Nephron progenitor cell (in vitro differentiated cells): ENCODE data around the gene TSHR.

Experiments used
- DNase-seq: peaks from one replicate; pipeline ENCODE4 v3.0.0; 2021
- H3K27ac Mint-ChIP-seq: 2 replicates; pipeline ENCODE4 v1.8.0; 2021; ENCODE audit warnings: mild to moderate bottlenecking, moderate library complexity, mixed read lengths
- H3K27me3 Mint-ChIP-seq: 2 replicates; pipeline ENCODE4 v1.8.0; 2021; ENCODE audit warnings: mild to moderate bottlenecking, low read depth, mixed read lengths; ENCODE audit not compliant: poor library complexity
- H3K36me3 Mint-ChIP-seq: 2 replicates; pipeline ENCODE4 v1.8.0; 2021; ENCODE audit warnings: low read depth, mixed read lengths
- H3K4me1 Mint-ChIP-seq: 2 replicates; pipeline ENCODE4 v1.8.0; 2021; ENCODE audit warnings: mixed read lengths
- H3K4me3 Mint-ChIP-seq: 2 replicates; pipeline ENCODE4 v1.8.0; 2021; ENCODE audit warnings: mild to moderate bottlenecking, moderate library complexity, mixed read lengths
- H3K9me3 Mint-ChIP-seq: 2 replicates; pipeline ENCODE4 v1.8.0; 2021; ENCODE audit warnings: mild to moderate bottlenecking, moderate library complexity, mixed read lengths
- CTCF ChIP-seq: fragments of 200-600 bp; sonication (generic); IDR thresholded peaks from 2 replicates; pipeline ENCODE4 v1.5.0; 2021; ENCODE audit warnings: antibody characterized with exemption

The TSHR gene

GRCh38 chr14:81170104-81170828 lies 214.8 kb downstream of the TSHR start:
- peaks cover 21% of the 10 kb centered on the region for H3K4me1 Mint-ChIP-seq
- H3K27ac Mint-ChIP-seq: peak overlapping the region; percentile 99
- peaks cover 5% of the 10 kb centered on the region for H3K27me3 Mint-ChIP-seq
- no peaks in the 10 kb centered on the region for H3K9me3 Mint-ChIP-seq
- peaks cover 7% of the 10 kb centered on the region for H3K36me3 Mint-ChIP-seq
- peak; percentile 88 for TF ChIP-seq CTCF
- H3K4me3 Mint-ChIP-seq: peak overlapping the region; percentile 94
- peak; percentile 85 for DNase-seq

DNA sequence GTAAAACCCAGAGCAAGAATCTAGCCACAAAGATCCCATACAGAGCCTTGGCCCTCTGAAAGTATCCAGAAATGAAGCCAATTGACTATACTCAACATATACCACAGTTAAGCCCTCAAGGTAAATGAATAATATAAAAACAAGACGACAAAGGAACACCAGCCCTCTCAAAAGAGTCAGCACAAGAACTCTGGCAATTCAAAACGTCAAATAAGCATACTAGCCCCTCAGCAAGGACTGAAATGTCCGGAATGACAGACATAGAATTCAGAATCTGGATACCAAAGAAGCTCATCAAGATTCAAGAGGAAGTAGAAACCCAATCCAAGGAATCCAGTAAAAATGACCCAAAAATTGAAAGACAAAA lies 215.4 kb downstream of the TSHR start:
- DNase-seq: no peak
- no peak for TF ChIP-seq CTCF
- Mint-ChIP-seq H3K36me3 (peaks cover 7% of the 10 kb centered on the region), H3K27me3 (peaks cover 5% of the 10 kb centered on the region), H3K4me3 (peak overlapping the region; percentile 94), H3K4me1 (peaks cover 21% of the 10 kb centered on the region), H3K27ac (peak overlapping the region; percentile 99), H3K9me3 (no peaks in the 10 kb centered on the region)

- Mint-ChIP-seq H3K36me3 (peaks cover 12% of the 10 kb centered on the region), H3K27ac (no peak overlapping the region), H3K4me3 (no peak overlapping the region), H3K9me3 (no peaks in the 10 kb centered on the region), H3K27me3 (peaks cover 5% of the 10 kb centered on the region), H3K4me1 (peaks cover 16% of the 10 kb centered on the region)
- TF ChIP-seq CTCF: no peak
- no peak for DNase-seq
These were observed 216.9 kb downstream of the TSHR start for GRCh38 chr14:81172353-81172752.

DNA sequence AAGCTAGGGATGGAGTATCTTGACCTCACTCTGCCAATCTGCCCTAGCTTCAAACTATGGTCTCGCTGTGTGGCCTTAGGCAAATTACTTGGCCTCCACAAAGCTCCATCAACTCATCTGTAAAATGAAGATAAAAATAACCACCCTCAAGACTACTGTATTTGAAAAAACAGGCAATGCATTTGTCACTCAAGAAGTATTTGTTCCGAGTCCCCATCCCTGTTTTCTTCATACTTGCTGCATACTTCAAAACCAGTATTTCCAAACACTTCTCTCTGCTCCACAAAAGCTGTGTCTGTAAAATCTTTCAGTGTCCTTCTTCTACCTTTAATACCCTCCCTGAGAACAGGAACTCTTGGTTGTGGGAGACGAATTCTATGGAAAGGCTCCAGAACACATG lies 217.5 kb downstream of the TSHR start:
- H3K4me1 Mint-ChIP-seq: peaks cover 16% of the 10 kb centered on the region
- no peaks in the 10 kb centered on the region for H3K9me3 Mint-ChIP-seq
- H3K27me3 Mint-ChIP-seq: peaks cover 5% of the 10 kb centered on the region
- no peak overlapping the region for H3K4me3 Mint-ChIP-seq
- TF ChIP-seq CTCF: no peak
- H3K27ac Mint-ChIP-seq: no peak overlapping the region
- peaks cover 12% of the 10 kb centered on the region for H3K36me3 Mint-ChIP-seq
- no peak for DNase-seq

DNA sequence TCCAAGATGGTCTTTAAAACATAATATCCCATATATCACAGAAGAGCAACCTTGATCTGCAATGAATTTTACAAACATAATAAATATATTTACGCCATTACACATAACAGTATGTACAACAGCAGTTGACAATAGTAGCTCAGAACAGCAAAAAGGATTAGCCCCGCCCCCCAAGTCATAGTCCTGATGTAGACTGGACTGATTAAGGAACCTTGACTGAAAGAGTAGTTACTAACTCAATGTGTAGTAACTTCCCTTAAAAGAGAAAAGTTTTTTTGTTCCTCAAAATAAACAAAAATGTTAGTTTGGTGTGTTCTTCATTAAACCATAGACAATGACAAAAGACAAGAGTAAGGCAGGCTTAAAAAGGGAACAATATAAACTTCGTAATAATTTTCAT lies 220.8 kb downstream of the TSHR start:
- Mint-ChIP-seq H3K9me3 (no peaks in the 10 kb centered on the region), H3K4me1 (peaks cover 11% of the 10 kb centered on the region), H3K27me3 (peaks cover 2% of the 10 kb centered on the region), H3K27ac (no peak overlapping the region), H3K36me3 (peaks cover 30% of the 10 kb centered on the region), H3K4me3 (no peak overlapping the region)
- no peak for TF ChIP-seq CTCF
- no peak for DNase-seq

DNA sequence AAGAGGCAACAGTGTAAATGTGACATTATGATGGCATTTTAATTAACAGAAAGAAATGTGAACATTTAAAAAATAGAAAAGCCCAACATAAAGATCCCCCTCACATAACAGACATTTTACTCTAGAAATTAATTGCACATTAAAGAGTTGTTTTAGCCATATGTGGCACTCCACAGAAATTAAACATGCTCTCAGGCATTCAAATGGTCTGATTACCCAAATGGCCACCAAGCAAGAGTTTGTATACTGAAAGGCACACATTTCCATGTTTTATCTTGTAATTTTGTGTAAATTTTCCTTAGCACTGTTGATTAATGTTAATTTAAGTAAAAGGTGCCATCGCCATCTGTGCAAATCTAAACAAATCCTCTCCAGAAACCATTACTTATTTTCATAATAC lies 221.8 kb downstream of the TSHR start:
- no peak for DNase-seq
- H3K27me3 Mint-ChIP-seq: peaks cover 2% of the 10 kb centered on the region
- no peak overlapping the region for H3K4me3 Mint-ChIP-seq
- H3K36me3 Mint-ChIP-seq: peaks cover 37% of the 10 kb centered on the region
- H3K9me3 Mint-ChIP-seq: no peaks in the 10 kb centered on the region
- peaks cover 20% of the 10 kb centered on the region for H3K4me1 Mint-ChIP-seq
- TF ChIP-seq CTCF: no peak
- H3K27ac Mint-ChIP-seq: no peak overlapping the region
